ENCODE results near the gene OR5K3. TPM values are rescaled to one million over a fixed set of nuclear protein-coding genes. Genes with fewer than 3 reads are reported as not detected.

Gene OR5K3
- polyA plus RNA-seq, 2 of the 4 experiments (the other 2 are of a cell fraction) = not detected

- no peak for FAIRE-seq
- Histone ChIP-seq H3K27ac (no peak overlapping the region), H3K9me3 (no peaks in the 10 kb centered on the region), H3K4me3 (no peak overlapping the region), H3K4me2 (no peak overlapping the region), H3K4me1 (no peaks in the 10 kb centered on the region)
- ChIA-PET POLR2A (interaction anchor here (0.7 kb wide), 1 partner anchor 405 kb away, joined by 5 read pairs; no protein-coding TSS in a partner anchor), CTCF (no interaction called here)
- DNase-seq (ENCODE audit: low read depth in 1 of 2, low spot score in 1 of 2) = no peak
- no peak for TF ChIP-seq CBX8 (IDR thresholded peaks at IDR 0.05)
- TF ChIP-seq JUNB (IDR thresholded peaks at IDR 0.05) = no peak
- no peak for TF ChIP-seq RCOR1 (IDR thresholded peaks at IDR 0.05; ENCODE audit: low read depth, low read length)
- TF ChIP-seq FOXS1 (CRISPR knock-in tag; IDR thresholded peaks at IDR 0.05) = no peak
- no peak for TF ChIP-seq CHD2 (IDR thresholded peaks at IDR 0.05; ENCODE audit: low read length, partially characterized antibody)
- TF ChIP-seq, protein P1, sequence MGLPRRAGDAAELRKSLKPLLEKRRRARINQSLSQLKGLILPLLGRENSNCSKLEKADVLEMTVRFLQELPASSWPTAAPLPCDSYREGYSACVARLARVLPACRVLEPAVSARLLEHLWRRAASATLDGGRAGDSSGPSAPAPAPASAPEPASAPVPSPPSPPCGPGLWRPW (IDR thresholded peaks at IDR 0.05) = no peak
- TF ChIP-seq, protein P2, sequence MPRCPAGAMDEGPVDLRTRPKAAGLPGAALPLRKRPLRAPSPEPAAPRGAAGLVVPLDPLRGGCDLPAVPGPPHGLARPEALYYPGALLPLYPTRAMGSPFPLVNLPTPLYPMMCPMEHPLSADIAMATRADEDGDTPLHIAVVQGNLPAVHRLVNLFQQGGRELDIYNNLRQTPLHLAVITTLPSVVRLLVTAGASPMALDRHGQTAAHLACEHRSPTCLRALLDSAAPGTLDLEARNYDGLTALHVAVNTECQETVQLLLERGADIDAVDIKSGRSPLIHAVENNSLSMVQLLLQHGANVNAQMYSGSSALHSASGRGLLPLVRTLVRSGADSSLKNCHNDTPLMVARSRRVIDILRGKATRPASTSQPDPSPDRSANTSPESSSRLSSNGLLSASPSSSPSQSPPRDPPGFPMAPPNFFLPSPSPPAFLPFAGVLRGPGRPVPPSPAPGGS (IDR thresholded peaks at IDR 0.05) = no peak
- TF ChIP-seq SREBF2 (IDR thresholded peaks at IDR 0.05) = no peak
- TF ChIP-seq MAFK (IDR thresholded peaks at IDR 0.05; ENCODE audit: partially characterized antibody) = no peak
- ATAC-seq = no peak
- 0% methylated on average over 1 of the region's 1 CpG for WGBS (ENCODE audit: missing lambda C conversion rate)
Measured at GRCh38 chr3:98372445-98372844, 18.0 kb upstream of the OR5K3 start.

DNA sequence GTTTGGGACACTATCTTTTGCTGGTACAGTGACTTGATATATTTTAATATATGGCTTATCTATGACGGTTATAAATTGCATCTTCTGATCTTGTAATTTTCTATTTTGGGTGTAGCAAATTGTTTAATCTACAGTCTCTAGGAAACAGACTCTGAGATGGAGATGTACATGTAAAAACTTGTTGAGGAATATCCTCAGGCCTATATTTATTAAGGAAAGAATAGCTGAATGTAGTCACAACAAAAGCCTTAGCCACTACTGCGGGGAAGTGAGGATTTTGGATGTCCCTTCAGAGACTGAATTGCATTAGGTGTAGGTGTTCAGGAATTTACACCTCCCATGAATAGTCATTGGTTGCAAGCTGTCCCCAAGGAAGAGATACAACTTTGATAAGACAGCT, 13.8 kb upstream of the OR5K3 start:
- FAIRE-seq (no peak), DNase-seq (ENCODE audit: low read depth in 1 of 2, low spot score in 1 of 2) (no peak), ATAC-seq (no peak)
- no peaks in the 10 kb centered on the region for H3K4me1 ChIP-seq
- 9% methylated on average over 2 of the region's 2 CpGs for WGBS (ENCODE audit: missing lambda C conversion rate)
- no peak overlapping the region for H3K4me2 ChIP-seq
- TF ChIP-seq KDM5A (IDR thresholded peaks at IDR 0.05) (no peak), SMC3 (IDR thresholded peaks at IDR 0.05) (no peak), POLR2AphosphoS2 (conservative IDR thresholded peaks at IDR 0.05; ENCODE audit: low read length) (no peak), NPAS2 (CRISPR knock-in tag; IDR thresholded peaks at IDR 0.05; ENCODE audit: borderline replicate concordance) (no peak), CBX2 (IDR thresholded peaks at IDR 0.05; ENCODE audit: borderline replicate concordance, low read depth) (no peak), CHD2 (IDR thresholded peaks at IDR 0.05; ENCODE audit: low read length, partially characterized antibody) (no peak), RFX5 (IDR thresholded peaks at IDR 0.05) (no peak), NR3C1 (IDR thresholded peaks at IDR 0.05) (no peak), HMGXB4 (CRISPR knock-in tag; IDR thresholded peaks at IDR 0.05; ENCODE audit: borderline replicate concordance) (no peak)
- TF ChIP-seq, protein P2 (IDR thresholded peaks at IDR 0.05) = no peak
- TF ChIP-seq, protein P3, sequence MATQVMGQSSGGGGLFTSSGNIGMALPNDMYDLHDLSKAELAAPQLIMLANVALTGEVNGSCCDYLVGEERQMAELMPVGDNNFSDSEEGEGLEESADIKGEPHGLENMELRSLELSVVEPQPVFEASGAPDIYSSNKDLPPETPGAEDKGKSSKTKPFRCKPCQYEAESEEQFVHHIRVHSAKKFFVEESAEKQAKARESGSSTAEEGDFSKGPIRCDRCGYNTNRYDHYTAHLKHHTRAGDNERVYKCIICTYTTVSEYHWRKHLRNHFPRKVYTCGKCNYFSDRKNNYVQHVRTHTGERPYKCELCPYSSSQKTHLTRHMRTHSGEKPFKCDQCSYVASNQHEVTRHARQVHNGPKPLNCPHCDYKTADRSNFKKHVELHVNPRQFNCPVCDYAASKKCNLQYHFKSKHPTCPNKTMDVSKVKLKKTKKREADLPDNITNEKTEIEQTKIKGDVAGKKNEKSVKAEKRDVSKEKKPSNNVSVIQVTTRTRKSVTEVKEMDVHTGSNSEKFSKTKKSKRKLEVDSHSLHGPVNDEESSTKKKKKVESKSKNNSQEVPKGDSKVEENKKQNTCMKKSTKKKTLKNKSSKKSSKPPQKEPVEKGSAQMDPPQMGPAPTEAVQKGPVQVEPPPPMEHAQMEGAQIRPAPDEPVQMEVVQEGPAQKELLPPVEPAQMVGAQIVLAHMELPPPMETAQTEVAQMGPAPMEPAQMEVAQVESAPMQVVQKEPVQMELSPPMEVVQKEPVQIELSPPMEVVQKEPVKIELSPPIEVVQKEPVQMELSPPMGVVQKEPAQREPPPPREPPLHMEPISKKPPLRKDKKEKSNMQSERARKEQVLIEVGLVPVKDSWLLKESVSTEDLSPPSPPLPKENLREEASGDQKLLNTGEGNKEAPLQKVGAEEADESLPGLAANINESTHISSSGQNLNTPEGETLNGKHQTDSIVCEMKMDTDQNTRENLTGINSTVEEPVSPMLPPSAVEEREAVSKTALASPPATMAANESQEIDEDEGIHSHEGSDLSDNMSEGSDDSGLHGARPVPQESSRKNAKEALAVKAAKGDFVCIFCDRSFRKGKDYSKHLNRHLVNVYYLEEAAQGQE (IDR thresholded peaks at IDR 0.05) = no peak
- TF ChIP-seq, protein P4, sequence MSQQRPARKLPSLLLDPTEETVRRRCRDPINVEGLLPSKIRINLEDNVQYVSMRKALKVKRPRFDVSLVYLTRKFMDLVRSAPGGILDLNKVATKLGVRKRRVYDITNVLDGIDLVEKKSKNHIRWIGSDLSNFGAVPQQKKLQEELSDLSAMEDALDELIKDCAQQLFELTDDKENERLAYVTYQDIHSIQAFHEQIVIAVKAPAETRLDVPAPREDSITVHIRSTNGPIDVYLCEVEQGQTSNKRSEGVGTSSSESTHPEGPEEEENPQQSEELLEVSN (IDR thresholded peaks at IDR 0.05; ENCODE audit: borderline replicate concordance, low read depth) = no peak
- H3K27ac ChIP-seq = no peak overlapping the region
- H3K9me3 ChIP-seq = no peaks in the 10 kb centered on the region
- ChIA-PET CTCF (no interaction called here), POLR2A (no interaction called here)
- H3K4me3 ChIP-seq = no peak overlapping the region
